Measurements from ENCODE around the gene RRP15.
"Not testable (repeated sequence)": the region's sequence is repeated elsewhere in the genome, so short reads cannot be mapped to it uniquely, and the experiment has no call there.

Gene RRP15

GRCh38 chr1:218297867-218298266 is 12.8 kb downstream of the RRP15 start:
- no peak for DNase-seq

- DNase-seq, result no peak
Observed at GRCh38 chr1:218298398-218298797, 13.3 kb downstream of the RRP15 start.

GRCh38 chr1:218299416-218299815 is 14.3 kb downstream of the RRP15 start:
- DNase-seq, result no peak

GRCh38 chr1:218301217-218301616 is 16.1 kb downstream of the RRP15 start:
- DNase-seq, result no peak

GRCh38 chr1:218302155-218302554 is 17.1 kb downstream of the RRP15 start:
- DNase-seq, result no peak

GRCh38 chr1:218303176-218303879 is 18.2 kb downstream of the RRP15 start:
- DNase-seq, result no peak

GRCh38 chr1:218304281-218305039 is 19.4 kb downstream of the RRP15 start:
- DNase-seq, result peak; percentile 45

GRCh38 chr1:218305472-218306064 is 20.5 kb downstream of the RRP15 start:
- no peak for DNase-seq

- DNase-seq, result no peak
Observed at GRCh38 chr1:218312509-218312908, 27.4 kb downstream of the RRP15 start.

GRCh38 chr1:218314316-218314715 is 29.2 kb downstream of the RRP15 start:
- no peak for DNase-seq

- no peak for DNase-seq
Observed at GRCh38 chr1:218315638-218316037, 30.5 kb downstream of the RRP15 start.

- DNase-seq, result no peak
Observed at GRCh38 chr1:218317061-218317460, 32.0 kb downstream of the RRP15 start.

GRCh38 chr1:218320182-218320581 is 35.1 kb downstream of the RRP15 start:
- DNase-seq, result not testable (repeated sequence)

- no peak for DNase-seq
Observed at GRCh38 chr1:218322762-218323161, 37.7 kb downstream of the RRP15 start.

GRCh38 chr1:218323568-218324225 is 38.6 kb downstream of the RRP15 start:
- DNase-seq, result no peak

- DNase-seq, result no peak
Observed at GRCh38 chr1:218324226-218324580, 39.1 kb downstream of the RRP15 start.

GRCh38 chr1:218328769-218329168 is 43.7 kb downstream of the RRP15 start:
- no peak for DNase-seq

- DNase-seq, result no peak
Observed at GRCh38 chr1:218330043-218330623, 45.0 kb downstream of the RRP15 start.

GRCh38 chr1:218332416-218332815 is 47.3 kb downstream of the RRP15 start:
- DNase-seq, result no peak

- DNase-seq, result peak; percentile 52
Observed at GRCh38 chr1:218336328-218336727, 51.2 kb downstream of the RRP15 start.

GRCh38 chr1:218339267-218339831 is 54.3 kb downstream of the RRP15 start:
- no peak for DNase-seq

- no peak for DNase-seq
Observed at GRCh38 chr1:218341325-218341724, 56.2 kb downstream of the RRP15 start.

- no peak for DNase-seq
Observed at GRCh38 chr1:218342091-218342490, 57.0 kb downstream of the RRP15 start.
